IMR-90 (cell line): ENCODE measurements around the gene UNC13A. TPM values are rescaled to one million over a fixed set of nuclear protein-coding genes. Genes with fewer than 3 reads are reported as not detected.
A peak's percentile ranks its signal among the peaks of the same experiment; 100 is the strongest.

Experiments used
- ATAC-seq: fragments of 200-7000 bp; cut with Tn5 transposase; 2 replicates; pipeline ENCODE4 v1.9.1; 2020; ENCODE audit warnings: low read depth, mild to moderate bottlenecking, moderate library complexity
- BruUV-seq: library from RNA; stranded (reverse); fragments of 400-500 nt; replicated peaks from 2 replicates; lab custom pipeline; 2021; lab: Mats Ljungman, UMichigan
- CTCF ChIA-PET: fragments of 300-600 bp; formaldehyde crosslinking; extraction: SDS; loops from one replicate; lab custom pipeline; 2021; ENCODE audit warnings: antibody characterized with exemption; lab: Yijun Ruan, JAX
- POLR2A ChIA-PET: fragments of 300-600 bp; sonication (Branson Sonifier 250); formaldehyde crosslinking; loops from one replicate; lab custom pipeline; 2022; ENCODE audit warnings: antibody characterized with exemption; ENCODE audit not compliant: unreplicated experiment; lab: Charles Lee
- DNase-seq: peaks from one replicate; pipeline ENCODE4 v3.0.0; 2013
- H2AFZ ChIP-seq: replicated peaks from 2 replicates; pipeline ENCODE3; 2013; ENCODE audit warnings: low read length, mild to moderate bottlenecking; ENCODE audit not compliant: poor library complexity
- H2AK5ac ChIP-seq: 2 replicates; pipeline ENCODE4 v1.6.1; 2013; ENCODE audit warnings: low read depth, low read length, inconsistent platforms
- H2AK9ac ChIP-seq: replicated peaks from 2 replicates; pipeline ENCODE3; 2013; ENCODE audit warnings: mild to moderate bottlenecking, low read depth, low read length, moderate library complexity; ENCODE audit not compliant: poor library complexity
- H2BK120ac ChIP-seq: 2 replicates; pipeline ENCODE4 v1.6.1; 2013; ENCODE audit warnings: low read depth, low read length, inconsistent platforms
- H2BK15ac ChIP-seq: 3 replicates; pipeline ENCODE4 v1.6.1; 2013; ENCODE audit warnings: low read depth, low read length, inconsistent platforms
- H2BK20ac ChIP-seq: 2 replicates; pipeline ENCODE4 v1.6.1; 2013; ENCODE audit warnings: low read depth, mild to moderate bottlenecking, inconsistent platforms, low read length, moderate library complexity
- H2BK5ac ChIP-seq: 2 replicates; pipeline ENCODE4 v1.6.1; 2013; ENCODE audit warnings: mild to moderate bottlenecking, low read depth, low read length, inconsistent platforms; ENCODE audit not compliant: poor library complexity, severe bottlenecking
- H3K14ac ChIP-seq: replicated peaks from 2 replicates; pipeline ENCODE4 v1.6.1; 2013; ENCODE audit warnings: low read depth, low read length, inconsistent platforms
- H3K18ac ChIP-seq: 2 replicates; pipeline ENCODE4 v1.6.1; 2013; ENCODE audit warnings: low read depth, low read length, control low read depth
- H3K23ac ChIP-seq: 2 replicates; pipeline ENCODE4 v1.6.1; 2013; ENCODE audit warnings: low read depth, low read length, inconsistent platforms
- H3K27ac ChIP-seq: 2 replicates; pipeline ENCODE4 v1.5.1; 2013; ENCODE audit warnings: mild to moderate bottlenecking, control low read depth, low read length; ENCODE audit not compliant: insufficient read depth
- H3K27me3 ChIP-seq: 2 replicates; pipeline ENCODE4 v1.6.1; 2013; ENCODE audit warnings: low read length; ENCODE audit not compliant: control insufficient read depth, insufficient read depth
- H3K36me3 ChIP-seq: 2 replicates; pipeline ENCODE4 v1.6.1; 2013; ENCODE audit warnings: low read length, mixed read lengths; ENCODE audit not compliant: control insufficient read depth, insufficient read depth
- H3K4ac ChIP-seq: 2 replicates; pipeline ENCODE4 v1.6.1; 2013; ENCODE audit warnings: low read depth, low read length, inconsistent platforms
- H3K4me1 ChIP-seq: 2 replicates; pipeline ENCODE4 v1.6.1; 2013; ENCODE audit warnings: low read length, mixed read lengths; ENCODE audit not compliant: control insufficient read depth, insufficient read depth
- H3K4me2 ChIP-seq: 2 replicates; pipeline ENCODE4 v1.6.1; 2013; ENCODE audit warnings: low read depth, mild to moderate bottlenecking, control low read depth, low read length, moderate library complexity
- H3K4me3 ChIP-seq: 2 replicates; pipeline ENCODE4 v1.5.1; 2013; ENCODE audit warnings: low read depth, mild to moderate bottlenecking, control low read depth, low read length, moderate library complexity; ENCODE audit not compliant: insufficient read depth
- H3K56ac ChIP-seq: 2 replicates; pipeline ENCODE4 v1.6.1; 2013; ENCODE audit warnings: low read length, inconsistent platforms; ENCODE audit not compliant: insufficient read depth; ENCODE audit errors: extremely low read depth
- H3K79me1 ChIP-seq, 2 experiments: 2 replicates each; pipeline ENCODE4 v1.6.1; 2013; ENCODE audit warnings: low read length in 2 of 2, inconsistent platforms in 1 of 2, low read depth in 1 of 2
- H3K9ac ChIP-seq: 2 replicates; pipeline ENCODE4 v1.6.1; 2013; ENCODE audit warnings: low read depth, low read length, control low read depth
- H3K9me1 ChIP-seq: 2 replicates; pipeline ENCODE4 v1.6.1; 2013; ENCODE audit warnings: low read length, inconsistent platforms; ENCODE audit not compliant: insufficient read depth
- H3K9me3 ChIP-seq: 2 replicates; pipeline ENCODE4 v1.6.1; 2013; ENCODE audit warnings: low read length; ENCODE audit not compliant: control insufficient read depth, insufficient read depth
- H4K20me1 ChIP-seq: 2 replicates; pipeline ENCODE4 v1.6.1; 2013; ENCODE audit warnings: low read length, inconsistent platforms; ENCODE audit not compliant: insufficient read depth
- H4K5ac ChIP-seq: 2 replicates; pipeline ENCODE4 v1.6.1; 2013; ENCODE audit warnings: mild to moderate bottlenecking, low read depth, low read length, control low read depth
- H4K8ac ChIP-seq, 2 experiments: 2 replicates each; pipeline ENCODE4 v1.6.1; 2013; ENCODE audit warnings: low read depth in 2 of 2, low read length in 2 of 2, control low read depth in 1 of 2, inconsistent platforms in 1 of 2
- H4K91ac ChIP-seq: 2 replicates; pipeline ENCODE4 v1.6.1; 2013; ENCODE audit warnings: low read depth, low read length, inconsistent platforms; ENCODE audit not compliant: insufficient read depth
- BHLHE40 ChIP-seq: fragments of 150-350 bp; IDR thresholded peaks from 2 replicates; pipeline ENCODE4 v1.6.1; 2016; ENCODE audit warnings: mild to moderate bottlenecking, low read depth, low read length
- CEBPB ChIP-seq: IDR thresholded peaks from 2 replicates; pipeline ENCODE4 v1.6.1; 2012; ENCODE audit warnings: low read depth, low read length, improper control_type of control experiment
- FOS ChIP-seq: fragments of 150-350 bp; IDR thresholded peaks from 2 replicates; pipeline ENCODE4 v1.6.1; 2016; ENCODE audit warnings: low read depth, low read length
- MAZ ChIP-seq: IDR thresholded peaks from 2 replicates; pipeline ENCODE4 v1.6.1; 2012; ENCODE audit warnings: low read depth, mild to moderate bottlenecking, low read length, improper control_type of control experiment, moderate library complexity, borderline replicate concordance
- MXI1 ChIP-seq: IDR thresholded peaks from 2 replicates; pipeline ENCODE4 v1.6.1; 2012; ENCODE audit warnings: low read depth, mild to moderate bottlenecking, low read length, moderate library complexity, borderline replicate concordance
- POLR2A ChIP-seq: IDR thresholded peaks from 2 replicates; pipeline ENCODE4 v1.6.1; 2012; ENCODE audit warnings: mild to moderate bottlenecking, low read depth, low read length
- RAD21 ChIP-seq: IDR thresholded peaks from 2 replicates; pipeline ENCODE4 v1.6.1; 2012; ENCODE audit warnings: low read length, improper control_type of control experiment
- USF2 ChIP-seq: fragments of 150-350 bp; IDR thresholded peaks from 2 replicates; pipeline ENCODE4 v1.6.1; 2017; ENCODE audit warnings: mild to moderate bottlenecking, antibody characterized with exemption, low read length, low read depth
- WGBS, 2 experiments: methylation state at CpG; one replicate each; pipeline versions ENCODE4 v1.1.5 to v1.1.7; 2013; ENCODE audit warnings: missing lambda C conversion rate in 2 of 2; ENCODE audit not compliant: insufficient read length in 1 of 2; ENCODE audit errors: extremely low coverage in 2 of 2; 5-methylcytosine and 5-hydroxymethylcytosine counted together
- dilution Hi-C: fragments of 300-500 bp; cut with HindIII; formaldehyde crosslinking; loops from one replicate; pipeline ENCODE4 v1.14.3; 2018; ENCODE audit warnings: low sequenced_read_pairs; ENCODE audit not compliant: unreplicated experiment
- in situ Hi-C: fragments of 300-500 bp; cut with MboI; formaldehyde crosslinking; loops from 3 replicates; pipeline ENCODE4 v1.14.3; 2019; ENCODE audit warnings: low sequenced_read_pairs, inconsistent platforms, mixed read lengths
- intact Hi-C: fragments of 100-400 bp; cut with micrococcal nuclease; formaldehyde crosslinking; loops from 2 replicates; pipeline ENCODE4 v1.10.0; 2022
- polyA plus RNA-seq, 3 experiments: library from polyadenylated mRNA; depleted of rRNA; stranded (reverse); fragments of >200 nt; gene quantifications; 2 replicates each; pipeline ENCODE4 v1.2.3, GENCODE V29; 2012; ENCODE audit warnings: low replicate concordance in 1 of 3
- total RNA-seq: library from RNA; depleted of rRNA; stranded (reverse); fragments of >200 nt; gene quantifications from 2 replicates; pipeline ENCODE4 v1.2.3, GENCODE V29; 2012

UNC13A gene
- total and polyA plus RNA-seq, 2 of the 4 experiments (the other 2 are of a cell fraction), result 0.18 to 0.22 TPM

GRCh38 chr19:17718947-17719711 lies 31.0 kb upstream of the UNC13A start, which contains the start of gene MAP1S:
Gene MAP1S, plus strand, starts transcription at chr19:17719480. Its CDS starts 23 bp downstream, at chr19:17719503.
- Histone ChIP-seq H2AFZ (peak within 1 kb of the TSS; percentile 96), H3K14ac (peak within 1 kb of the TSS; percentile 63), H3K27me3 (no peaks in the 10 kb centered on the region), H3K4me2 (peak within 1 kb of the TSS; percentile 94), H3K9ac (peak within 1 kb of the TSS; percentile 73), H2BK20ac (0 out of 2 replicates have a peak within 1 kb of the TSS, but pooled peaks have one; percentile 3), H3K23ac (peak within 1 kb of the TSS; percentile 79), H4K20me1 (peaks cover 21% of the 10 kb centered on the region), H2BK120ac (peak within 1 kb of the TSS; percentile 39), H3K9me1 (peaks cover 16% of the 10 kb centered on the region), H3K9me3 (no peaks in the 10 kb centered on the region), H4K5ac (peak within 1 kb of the TSS; percentile 86), H3K18ac (no peak within 1 kb of the TSS; the same call in 1 of the 2 replicates), H2AK5ac (peak within 1 kb of the TSS; percentile 93), H3K4me3 (peak within 1 kb of the TSS; percentile 70), H2BK15ac (peak within 1 kb of the TSS; percentile 90; the same call in 2 of the 3 replicates), H3K4ac (peak within 1 kb of the TSS; percentile 75), H4K8ac (peak within 1 kb of the TSS; percentile 85 to 100), H3K4me1 (peaks cover 13% of the 10 kb centered on the region), H3K79me1 (peaks cover 3 to 42% of the 10 kb centered on the region in 2 experiments), H2AK9ac (peak within 1 kb of the TSS; percentile 96), H3K56ac (peak within 1 kb of the TSS; percentile 54), H3K36me3 (peaks cover 13% of the 10 kb centered on the region), H2BK5ac (peak within 1 kb of the TSS; percentile 71), H4K91ac (peak within 1 kb of the TSS; percentile 69), H3K27ac (peak within 1 kb of the TSS; percentile 68)
- DNase-seq, result peak; percentile 25
- intact Hi-C loops, result no loop called here
- ChIA-PET CTCF (interaction anchor here (0.6 kb wide), 1 partner anchor 47 kb away, joined by 4 read pairs; no protein-coding TSS in a partner anchor), POLR2A (no interaction called here)
- WGBS, 2 experiments, result 0% methylated on average over 25 of the region's 53 CpGs; no CpG with 5 or more reads in 1 of the 2 experiments
- TF ChIP-seq BHLHE40, result no peak
- no peak for TF ChIP-seq FOS
- peak; percentile 82 for TF ChIP-seq POLR2A
- no peak for TF ChIP-seq MXI1
- no peak for TF ChIP-seq CEBPB
- TF ChIP-seq MAZ, result peak; percentile 38; the same call in 1 of the 2 replicates
- TF ChIP-seq RAD21, result no peak
- no peak; the same call in 1 of the 2 replicates for TF ChIP-seq USF2
- peak; percentile 91 for ATAC-seq
- dilution Hi-C loops, result no loop called here
- in situ Hi-C loops, result no loop called here
- BruUV-seq, result no TSS peak
